Measurements from ENCODE around the gene PPP2R5A.
"Not testable (repeated sequence)": the region's sequence is repeated elsewhere in the genome, so short reads cannot be mapped to it uniquely, and the experiment has no call there.

The PPP2R5A gene

GRCh38 chr1:212364985-212365384 is 79.8 kb downstream of the PPP2R5A start:
- DNase-seq, result no peak

DNA sequence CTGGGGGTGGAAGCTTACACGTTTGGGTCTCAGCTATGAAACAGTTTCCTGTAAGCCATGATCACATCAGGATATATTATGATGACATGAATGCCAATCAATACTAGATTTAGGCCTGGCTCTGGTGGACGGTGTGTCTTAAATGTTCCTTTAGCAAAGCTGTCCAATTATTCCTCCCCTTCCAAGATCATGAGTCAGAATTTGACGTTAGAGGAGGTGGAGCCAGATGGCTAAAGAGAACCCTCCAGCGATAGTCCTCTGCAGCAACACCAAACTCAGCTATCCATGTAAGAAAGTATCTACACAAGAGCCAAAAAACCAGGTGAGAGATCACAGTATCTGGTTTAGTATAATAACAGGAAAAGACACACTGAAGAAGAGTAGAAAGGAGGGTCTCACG is 81.7 kb downstream of the PPP2R5A start:
- DNase-seq, result no peak

DNA sequence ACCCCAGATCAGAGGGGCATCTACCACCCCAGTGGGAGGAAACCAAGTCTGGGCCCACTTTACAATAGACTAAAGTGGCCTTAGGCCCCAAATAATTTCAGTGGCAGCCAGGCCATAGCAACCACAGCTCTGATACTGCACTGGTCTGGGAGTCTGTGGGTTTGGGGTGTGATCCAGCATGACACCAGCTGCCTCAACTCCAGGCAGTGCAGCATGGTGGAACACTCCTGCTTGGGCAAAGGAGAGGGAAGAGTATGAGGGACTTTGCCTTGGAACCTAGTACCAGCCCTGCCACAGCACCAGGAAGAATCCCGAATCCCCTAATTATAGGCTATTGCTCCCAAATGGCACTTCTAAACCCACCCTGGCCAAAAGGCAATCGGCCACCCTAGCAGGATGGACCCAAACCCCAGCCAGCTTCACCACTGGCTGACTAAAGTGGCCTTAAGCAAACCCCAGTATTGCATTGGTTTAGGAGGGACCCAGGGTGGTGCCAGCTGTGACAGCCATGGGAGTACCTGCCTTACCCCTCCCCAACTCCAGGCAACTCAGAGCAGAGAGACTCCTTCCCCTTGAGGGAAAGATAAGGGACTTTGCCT is 82.4 kb downstream of the PPP2R5A start:
- no peak for DNase-seq

DNA sequence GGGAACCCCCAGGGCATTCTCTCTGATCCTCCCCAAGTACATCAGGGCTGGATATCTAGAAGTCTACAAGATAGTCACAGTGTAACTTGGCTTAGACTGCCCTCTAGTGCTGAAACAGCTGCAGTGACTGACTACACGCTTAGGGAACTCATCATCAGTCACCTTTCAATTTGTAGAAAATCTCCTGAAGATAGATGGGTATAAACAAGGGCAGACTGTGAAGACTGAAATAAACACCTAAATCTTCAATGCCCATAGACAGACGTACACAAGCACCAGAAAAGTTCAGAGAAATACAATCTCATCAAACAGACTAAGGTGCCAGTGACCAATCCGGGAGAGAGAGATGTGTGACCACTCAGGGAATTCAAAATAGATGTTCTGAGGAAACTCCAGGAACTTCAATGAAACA is 82.9 kb downstream of the PPP2R5A start:
- peak; percentile 62 for DNase-seq

- no peak for DNase-seq
These were observed 90.8 kb downstream of the PPP2R5A start for GRCh38 chr1:212375986-212376385.

GRCh38 chr1:212377644-212378043 is 92.4 kb downstream of the PPP2R5A start:
- DNase-seq, result no peak

DNA sequence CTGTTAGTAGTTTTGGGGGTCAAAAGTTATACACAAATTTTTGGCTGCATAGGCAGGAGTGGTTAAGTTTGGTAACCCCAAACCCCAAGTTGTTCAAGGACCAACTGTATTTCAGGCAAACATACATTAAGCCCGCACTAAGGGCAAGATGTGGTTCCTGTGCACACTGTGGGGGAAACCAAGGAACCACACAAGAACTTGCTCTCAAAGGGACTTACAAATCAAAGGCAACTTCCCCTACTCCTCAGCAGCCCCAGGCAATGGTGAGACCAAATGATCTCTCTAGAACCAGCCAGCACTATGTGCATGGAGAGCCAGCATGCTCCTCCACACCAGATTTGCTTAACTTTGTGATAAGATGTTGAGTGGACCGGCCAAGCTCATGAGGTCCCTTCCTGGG is 94.2 kb downstream of the PPP2R5A start:
- DNase-seq, result no peak

- no peak for DNase-seq
These were observed 96.3 kb downstream of the PPP2R5A start for GRCh38 chr1:212381397-212382035.

DNA sequence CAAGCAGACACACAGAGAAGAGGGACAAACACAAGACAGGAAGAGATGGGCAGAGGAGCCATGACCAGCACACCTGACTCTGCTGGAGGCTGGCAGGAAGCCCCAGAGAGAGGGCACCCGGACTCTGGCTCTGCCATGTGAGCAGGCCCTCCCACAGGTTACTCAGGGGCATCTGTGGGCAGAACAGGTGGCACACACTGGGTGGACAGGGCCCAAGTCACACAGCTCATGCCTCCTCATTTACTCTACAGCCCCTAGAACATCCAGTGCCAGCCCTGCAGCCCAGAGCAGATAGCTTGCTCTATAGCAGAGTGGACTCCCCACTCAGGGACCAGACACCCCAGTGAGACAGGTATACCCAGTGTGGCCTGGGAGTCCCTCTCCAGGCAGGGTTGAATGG is 100.8 kb downstream of the PPP2R5A start:
- DNase-seq, result no peak

DNA sequence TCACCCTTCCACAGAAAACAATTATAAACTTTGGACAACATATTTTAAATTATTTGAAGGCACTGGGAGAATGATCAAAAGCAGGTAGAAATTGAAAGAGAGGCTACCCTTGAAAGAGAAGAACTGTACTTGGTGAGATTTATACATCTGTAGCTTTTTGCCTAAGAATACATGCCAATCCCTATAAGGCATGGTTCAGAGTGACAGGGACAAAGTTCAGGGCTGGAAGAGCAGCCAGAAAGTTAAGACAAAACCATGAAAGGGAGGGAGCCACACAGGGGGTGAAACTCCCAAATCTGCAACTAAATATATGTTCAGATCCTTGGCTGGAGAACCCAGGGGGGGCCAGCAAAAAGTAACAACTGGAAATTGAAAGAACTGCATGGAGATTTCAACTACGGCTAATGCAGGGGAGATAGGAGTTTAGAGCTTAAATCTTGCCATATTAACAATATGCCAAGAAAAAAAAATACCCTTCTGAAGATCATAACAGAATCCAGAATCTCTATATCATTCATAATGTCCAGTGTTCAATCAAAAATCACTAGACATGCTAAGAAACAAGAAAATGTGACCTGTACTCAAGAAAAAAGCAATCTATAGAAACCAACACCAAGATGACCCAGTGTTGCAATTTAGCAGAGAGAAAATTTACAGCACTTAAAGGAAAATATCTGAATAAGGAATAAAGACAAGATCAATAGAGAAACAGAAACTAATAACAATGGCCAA is 103.9 kb downstream of the PPP2R5A start:
- DNase-seq, result no peak

- not testable (repeated sequence) for DNase-seq
These were observed 110.6 kb downstream of the PPP2R5A start for GRCh38 chr1:212395678-212396437.

- no peak for DNase-seq
These were observed 111.4 kb downstream of the PPP2R5A start for GRCh38 chr1:212396638-212397037.

- DNase-seq, result no peak
These were observed 112.0 kb downstream of the PPP2R5A start for GRCh38 chr1:212397171-212397570.

DNA sequence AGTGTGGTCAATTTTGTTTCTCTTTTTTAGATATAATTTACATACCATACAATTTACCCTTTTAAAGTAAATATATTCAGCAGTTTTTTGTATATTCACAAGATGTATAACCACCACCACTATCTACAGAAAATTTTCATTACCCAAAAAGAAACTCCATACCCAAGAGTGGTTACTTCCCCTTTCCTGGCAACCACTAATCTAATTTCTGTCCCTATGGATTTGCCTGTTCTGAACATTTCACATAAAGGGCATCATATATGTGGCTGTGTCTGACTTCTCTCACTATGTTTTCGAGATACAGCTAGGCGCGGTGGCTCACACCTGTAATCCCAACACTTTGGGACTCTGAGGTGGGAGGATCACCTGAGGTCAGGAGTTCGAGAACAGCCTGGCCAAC is 115.8 kb downstream of the PPP2R5A start:
- no peak for DNase-seq

DNA sequence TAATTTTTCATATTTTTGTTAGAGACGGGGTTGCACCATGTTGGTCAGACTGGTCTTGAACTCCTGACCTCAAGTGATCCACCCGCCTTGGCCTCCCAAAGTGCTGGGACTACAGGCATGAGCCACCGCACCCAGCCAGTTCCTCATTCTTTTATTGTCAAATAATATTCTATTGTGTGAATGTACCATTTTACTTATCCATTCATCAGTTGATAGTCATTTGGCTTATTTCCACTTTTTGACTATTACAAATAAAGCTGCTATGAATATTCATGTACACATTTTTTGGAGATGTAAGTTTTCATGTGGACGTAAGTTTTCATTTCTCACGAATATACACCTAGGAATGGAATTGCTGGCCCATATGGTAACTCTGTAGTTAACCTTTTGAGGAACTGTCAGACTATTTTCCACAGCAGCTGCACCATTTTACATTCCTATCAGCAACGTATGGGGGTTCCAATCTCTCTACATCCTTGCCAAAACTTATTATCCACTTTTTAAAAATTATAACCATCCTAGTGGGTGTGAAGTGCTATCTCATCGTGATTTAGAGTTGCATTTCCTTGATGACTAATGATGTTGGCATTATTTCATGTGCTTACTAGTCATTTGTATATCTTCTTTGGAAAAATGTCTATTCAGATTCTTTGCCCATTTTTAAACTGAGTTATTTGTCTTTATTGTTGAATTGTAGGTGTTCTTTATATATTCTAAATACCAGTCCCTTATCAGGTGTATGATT is 116.8 kb downstream of the PPP2R5A start:
- no peak for DNase-seq

DNA sequence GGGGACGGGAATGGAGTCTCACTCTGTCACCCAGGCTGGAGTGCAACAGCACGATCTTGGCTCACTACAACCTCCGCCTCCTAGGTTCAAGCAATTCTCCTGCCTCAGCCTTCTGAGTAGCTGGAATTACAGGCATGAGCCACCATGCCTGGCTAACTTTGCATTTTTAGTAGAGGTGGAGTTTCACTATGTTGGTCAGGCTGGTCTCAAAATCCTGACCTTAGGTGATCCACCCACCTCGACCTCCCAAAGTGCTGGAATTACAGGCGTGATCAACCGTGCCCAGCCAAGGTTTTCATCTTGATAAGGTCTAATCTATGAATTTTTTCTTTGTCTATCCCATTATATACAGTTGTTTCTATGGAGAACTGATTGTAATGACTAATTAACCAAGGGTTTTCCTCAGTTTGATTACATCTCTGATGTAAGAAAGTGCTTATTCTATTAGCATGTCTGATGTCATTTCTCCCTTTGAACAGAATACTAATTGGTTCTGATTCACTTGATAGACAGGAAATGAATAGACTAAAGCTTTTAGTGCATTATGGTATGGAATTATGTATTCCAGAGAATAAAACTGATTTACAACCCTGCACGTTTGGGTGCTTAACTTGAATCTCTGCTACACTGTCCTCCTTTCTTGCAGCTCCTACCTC is 117.6 kb downstream of the PPP2R5A start:
- DNase-seq, result no peak

DNA sequence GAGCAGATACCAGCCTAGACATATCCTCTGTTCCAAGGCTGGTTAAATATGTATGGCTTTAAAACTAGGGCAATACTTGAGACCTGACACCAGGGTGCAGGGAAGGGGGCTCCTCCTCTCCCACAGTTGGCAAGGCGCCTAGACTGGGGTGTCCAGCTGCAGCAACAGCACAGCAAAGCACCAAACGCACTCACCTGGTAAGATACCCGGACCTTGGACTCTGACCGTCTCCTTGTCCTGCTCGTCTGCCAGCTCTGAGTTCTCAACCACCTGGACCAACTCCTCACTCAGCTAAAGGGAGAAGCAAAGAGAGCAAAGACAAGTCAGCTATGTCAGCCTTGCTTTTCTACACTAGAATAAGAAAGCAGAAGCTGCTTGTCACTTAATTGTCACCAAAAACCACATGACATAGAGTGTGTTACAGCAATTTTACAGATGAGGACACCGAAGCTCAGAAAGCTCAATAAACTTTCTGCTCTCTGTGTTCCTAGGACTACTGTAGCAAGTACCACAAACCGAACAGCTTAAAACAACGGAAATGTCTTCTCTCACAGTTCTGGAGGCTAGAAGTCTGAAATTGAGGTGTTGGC is 125.1 kb downstream of the PPP2R5A start:
- DNase-seq, result no peak
